HepG2 (cell line): ENCODE measurements around the gene TOX2. TPM values are rescaled to one million over a fixed set of nuclear protein-coding genes. Genes with fewer than 3 reads are reported as not detected.

ENCODE experiments used
- ATAC-seq: fragments of 200-7000 bp; cut with Tn5 transposase; 3 replicates; pipeline ENCODE4 v1.9.1; 2020; ENCODE audit warnings: mild to moderate bottlenecking, moderate library complexity
- BruUV-seq: library from RNA; stranded (reverse); fragments of 400-500 nt; replicated peaks from 2 replicates; lab custom pipeline; 2021; lab: Mats Ljungman, UMichigan
- CTCF ChIA-PET: fragments of 300-600 bp; formaldehyde crosslinking; extraction: SDS; loops from one replicate; lab custom pipeline; 2021; ENCODE audit warnings: low total read pairs, inconsistent platforms, low intra/inter-chr PET ratio; lab: Yijun Ruan, JAX
- POLR2A ChIA-PET: fragments of 350-600 bp; sonication (Branson Sonifier 250); formaldehyde crosslinking; loops from one replicate; lab custom pipeline; 2020; ENCODE audit warnings: antibody characterized with exemption, inconsistent platforms; lab: Yijun Ruan, JAX
- DNase-seq: peaks from one replicate; pipeline ENCODE4 v3.0.0-alpha.2; 2015; ENCODE audit warnings: low spot score
- FAIRE-seq: peaks from 3 replicates; lab custom pipeline; 2011; peaks lifted over from hg19 to GRCh38; lab: Jason Lieb, UNC
- H2AFZ ChIP-seq: one replicate; pipeline ENCODE4 v1.6.1; 2011; ENCODE audit warnings: low read length, inconsistent platforms
- H3K27ac ChIP-seq: fragments of 300-600 bp; 3 replicates; pipeline ENCODE4 v1.8.0; 2011; ENCODE audit warnings: mixed run types, mild to moderate bottlenecking, mixed read lengths, low read length, inconsistent platforms; ENCODE audit not compliant: insufficient read depth; ENCODE audit errors: extremely low read length
- H3K27me3 ChIP-seq, 2 experiments: fragments of 200-600 bp in 1 of 2; 2 replicates in 1 of 2; 3 replicates in 1 of 2; pipeline versions ENCODE4 v1.6.0 to v1.8.0; 2011; ENCODE audit warnings: low read length in 2 of 2, mild to moderate bottlenecking in 2 of 2, moderate library complexity in 2 of 2, inconsistent platforms in 1 of 2; ENCODE audit not compliant: insufficient read depth in 2 of 2, control insufficient read depth in 1 of 2
- H3K36me3 ChIP-seq, 2 experiments: fragments of 200-600 bp in 1 of 2; replicated peaks in 1 of 2; 2 replicates in 1 of 2; 3 replicates in 1 of 2; pipeline versions ENCODE4 v1.5.1 to v1.8.0; 2011; ENCODE audit warnings: low read length in 2 of 2, inconsistent platforms in 1 of 2; ENCODE audit not compliant: insufficient read depth in 2 of 2, control insufficient read depth in 1 of 2
- H3K4me1 ChIP-seq: 2 replicates; pipeline ENCODE4 v1.5.1; 2012; ENCODE audit warnings: low read length, inconsistent platforms; ENCODE audit not compliant: insufficient read depth
- H3K4me2 ChIP-seq: 2 replicates; pipeline ENCODE4 v1.6.0; 2011; ENCODE audit warnings: low read depth, low read length, inconsistent platforms
- H3K4me3 ChIP-seq, 3 experiments: fragments of 200-600 bp in 1 of 3; sonication (generic), shearing (Covaris generic) in 1 of 3; replicated peaks in 1 of 3; 2 replicates each; pipeline ENCODE4 v1.5.1; 2011 to 2016; ENCODE audit warnings: low read length in 3 of 3, inconsistent platforms in 2 of 3, low read depth in 2 of 3, mild to moderate bottlenecking in 2 of 3, control low read depth in 1 of 3, mixed read lengths in 1 of 3; ENCODE audit not compliant: insufficient read depth in 1 of 3
- H3K79me2 ChIP-seq: one replicate; pipeline ENCODE4 v1.6.1; 2011; ENCODE audit warnings: low read length, inconsistent platforms; ENCODE audit not compliant: insufficient read depth
- H3K9ac ChIP-seq: 2 replicates; pipeline ENCODE4 v1.6.0; 2011; ENCODE audit warnings: mild to moderate bottlenecking, low read depth, low read length, inconsistent platforms; ENCODE audit not compliant: insufficient read depth
- H3K9me3 ChIP-seq: 2 replicates; pipeline ENCODE4 v1.5.1; 2012; ENCODE audit warnings: mild to moderate bottlenecking, low read length
- H4K20me1 ChIP-seq: 2 replicates; pipeline ENCODE4 v1.6.0; 2011; ENCODE audit warnings: inconsistent platforms, mild to moderate bottlenecking, low read length, moderate library complexity; ENCODE audit not compliant: insufficient read depth
- YEATS2 ChIP-seq: sonication (generic); formaldehyde crosslinking; IDR thresholded peaks from 2 replicates; pipeline ENCODE4 v1.4.0; 2020; ENCODE audit warnings: missing genetic modification reagents, borderline replicate concordance
- ZFP37 ChIP-seq: sonication (generic); formaldehyde crosslinking; IDR thresholded peaks from 2 replicates; pipeline ENCODE4 v1.4.0; 2020; ENCODE audit warnings: missing genetic modification reagents, borderline replicate concordance
- ZNF513 ChIP-seq: sonication (generic); formaldehyde crosslinking; conservative IDR thresholded peaks from 2 replicates; pipeline ENCODE4 v1.5.0; 2020; ENCODE audit warnings: missing genetic modification reagents
- ZNF589 ChIP-seq: sonication (generic); formaldehyde crosslinking; conservative IDR thresholded peaks from 2 replicates; pipeline ENCODE4 v1.8.0; 2022; ENCODE audit warnings: mild to moderate bottlenecking, moderate library complexity, missing genetic modification reagents
- ZNF839 ChIP-seq: sonication (generic); formaldehyde crosslinking; IDR thresholded peaks from 2 replicates; pipeline ENCODE4 v1.4.0; 2020; ENCODE audit warnings: missing genetic modification reagents, mild to moderate bottlenecking, borderline replicate concordance
- WGBS: methylation state at CpG from one replicate; pipeline ENCODE4 v1.1.6; 2017; ENCODE audit warnings: low lambda C conversion rate; 5-methylcytosine and 5-hydroxymethylcytosine counted together
- in situ Hi-C: cut with HindIII; loops from 2 replicates; pipeline ENCODE4 v1.10.0; 2017; ENCODE audit warnings: low pct_unique_long_range_greater_than_20kb; ENCODE audit not compliant: extremely low pct_ligation_motif_present
- intact Hi-C: fragments of 100-400 bp; cut with micrococcal nuclease; formaldehyde crosslinking; loops from one replicate; pipeline ENCODE4 v1.10.0; 2022; ENCODE audit not compliant: unreplicated experiment
- polyA plus RNA-seq, 8 experiments: library from polyadenylated mRNA; depleted of rRNA in 3 of 8; stranded (reverse) in 7 of 8; unstranded in 1 of 8; fragments of >200 nt; fragmentation: Illumina TruSeq in 4 of 8; extraction: Trizol in 4 of 8; gene quantifications; 2 replicates each; pipeline versions ENCODE4 v1.2.1 to v1.2.3, GENCODE V29; 2011 to 2016; ENCODE audit warnings: low read depth in 4 of 8, missing spikeins in 1 of 8, mixed read lengths in 1 of 8; ENCODE audit not compliant: insufficient read depth in 1 of 8
- total RNA-seq, 5 experiments: library from RNA; depleted of rRNA; stranded (reverse); fragments of >200 nt; fragmentation: Illumina TruSeq; extraction: Trizol; gene quantifications; 2 replicates each; pipeline ENCODE4 v1.2.3, GENCODE V29; 2016; ENCODE audit warnings: low read depth in 1 of 5

TOX2 gene
- total and polyA plus RNA-seq, 2 of the 13 experiments (the other 11 are each of a cell fraction or from before 2014, with no cell fraction given): not detected

- Histone ChIP-seq H3K9ac (no peak overlapping the region), H3K27me3 (peaks cover 24 to 72% of the 10 kb centered on the region in 2 experiments; a peak in 4 of 5 replicates), H3K4me3 (no peak overlapping the region), H2AFZ (no peak overlapping the region), H3K36me3 (no peaks in the 10 kb centered on the region), H4K20me1 (no peaks in the 10 kb centered on the region), H3K4me2 (no peak overlapping the region), H3K27ac (no peak overlapping the region), H3K79me2 (no peaks in the 10 kb centered on the region), H3K4me1 (no peaks in the 10 kb centered on the region), H3K9me3 (no peaks in the 10 kb centered on the region)
- no TSS peak for BruUV-seq
- TF ChIP-seq ZNF839 (CRISPR knock-in tag) (no peak), ZFP37 (CRISPR knock-in tag) (no peak), YEATS2 (CRISPR knock-in tag) (no peak), ZNF589 (CRISPR knock-in tag) (no peak), ZNF513 (CRISPR knock-in tag) (no peak)
- CTCF ChIA-PET: no interaction called here
- 12% methylated on average over 5 of the region's 15 CpGs for WGBS
- POLR2A ChIA-PET: no interaction called here
- intact Hi-C loops: no loop called here
- ATAC-seq (no peak; the same call in 2 of the 3 replicates), DNase-seq (no peak), FAIRE-seq (no peak)
- in situ Hi-C loops: no loop called here
Observed at GRCh38 chr20:44067650-44068081, 153.0 kb downstream of the TOX2 start.
